Fibroblast of peridontal ligament (primary cell): ENCODE data around the gene MYT1.
"Not testable (repeated sequence)": the region's sequence is repeated elsewhere in the genome, so short reads cannot be mapped to it uniquely, and the experiment has no call there.

ENCODE experiments used
- DNase-seq: peaks from one replicate; pipeline ENCODE4 v3.0.0-alpha.2; 2010; ENCODE audit errors: extremely low read depth

MYT1 gene

GRCh38 chr20:64266988-64267387 is 102.7 kb downstream of the MYT1 start:
- no peak for DNase-seq

- no peak for DNase-seq
Measured at GRCh38 chr20:64268174-64268573, 103.9 kb downstream of the MYT1 start.

GRCh38 chr20:64269604-64270411 is 105.6 kb downstream of the MYT1 start:
- no peak for DNase-seq

GRCh38 chr20:64271636-64272035 is 107.4 kb downstream of the MYT1 start:
- DNase-seq = no peak

- no peak for DNase-seq
Measured at GRCh38 chr20:64273109-64273508, 108.9 kb downstream of the MYT1 start.

- DNase-seq = no peak
Measured at GRCh38 chr20:64276817-64277216, 112.6 kb downstream of the MYT1 start.

- DNase-seq = no peak
Measured at GRCh38 chr20:64277571-64278316, 113.5 kb downstream of the MYT1 start.

- no peak for DNase-seq
Measured at GRCh38 chr20:64278317-64278681, 114.0 kb downstream of the MYT1 start.

- no peak for DNase-seq
Measured at GRCh38 chr20:64279826-64280459, 115.7 kb downstream of the MYT1 start.

- DNase-seq = no peak
Measured at GRCh38 chr20:64280460-64280843, 116.2 kb downstream of the MYT1 start.

GRCh38 chr20:64283646-64284045 is 119.4 kb downstream of the MYT1 start:
- DNase-seq = no peak

- DNase-seq = not testable (repeated sequence)
Measured at GRCh38 chr20:64285579-64286446, 121.6 kb downstream of the MYT1 start.

- not testable (repeated sequence) for DNase-seq
Measured at GRCh38 chr20:64286447-64287263, 122.4 kb downstream of the MYT1 start.

- DNase-seq = not testable (repeated sequence)
Measured at GRCh38 chr20:64287264-64287590, 123.0 kb downstream of the MYT1 start.
